ENCODE results near the gene GRAP2.

GRCh38 chr22:39979458-39979857, 78.6 kb downstream of the GRAP2 start:
- no peak for TF ChIP-seq POLR2A (IDR thresholded peaks at IDR 0.05; ENCODE audit: low read depth, low read length)
- TF ChIP-seq SPI1 (IDR thresholded peaks at IDR 0.05; ENCODE audit: borderline replicate concordance, insufficient read depth, low read depth, low read length) = no peak
- TF ChIP-seq BCLAF1 (IDR thresholded peaks at IDR 0.05) = no peak
- no peak for TF ChIP-seq POLR2AphosphoS5 (IDR thresholded peaks at IDR 0.05; ENCODE audit: low read length)
- TF ChIP-seq EP300 (IDR thresholded peaks at IDR 0.05; ENCODE audit: borderline replicate concordance in 1 of 2, control insufficient read depth in 1 of 2, low read depth in 2 of 2, low read length in 2 of 2) = no peak
- no peak for TF ChIP-seq YY1 (IDR thresholded peaks at IDR 0.05; ENCODE audit: low read depth, low read length)
- TF ChIP-seq RAD21 (IDR thresholded peaks at IDR 0.05; ENCODE audit: insufficient read depth, low read depth, low read length) = no peak
- no peak for TF ChIP-seq HDAC2 (IDR thresholded peaks at IDR 0.05)
- no peak for TF ChIP-seq RFX5 (IDR thresholded peaks at IDR 0.05; ENCODE audit: low read depth, low read length)
- TF ChIP-seq PAX8 (IDR thresholded peaks at IDR 0.05) = no peak
